GM13977 (cell line): Measurements from ENCODE around the gene EHMT1.
"Not testable (repeated sequence)": the region's sequence is repeated elsewhere in the genome, so short reads cannot be mapped to it uniquely, and the experiment has no call there.

ENCODE experiments used
- DNase-seq: peaks from one replicate; pipeline ENCODE4 v3.0.0; 2012; ENCODE audit warnings: low spot score
- CTCF ChIP-seq: IDR thresholded peaks from 2 replicates; pipeline ENCODE4 v1.5.1; 2012; ENCODE audit warnings: mild to moderate bottlenecking, control low read depth; ENCODE audit not compliant: insufficient read depth; ENCODE audit errors: extremely low read depth, missing control alignments
- in situ Hi-C: fragments of 300-500 bp; cut with MboI; formaldehyde crosslinking; loops from one replicate; pipeline ENCODE4 v1.12.0; 2022; ENCODE audit warnings: low sequenced_read_pairs, low pct_unique_long_range_greater_than_20kb, mixed read lengths, inconsistent platforms; ENCODE audit not compliant: unreplicated experiment

Gene EHMT1

GRCh38 chr9:137708590-137709284 lies 89.9 kb downstream of the EHMT1 start:
- in situ Hi-C loops = no loop called here
- no peak for TF ChIP-seq CTCF
- DNase-seq = no peak

DNA sequence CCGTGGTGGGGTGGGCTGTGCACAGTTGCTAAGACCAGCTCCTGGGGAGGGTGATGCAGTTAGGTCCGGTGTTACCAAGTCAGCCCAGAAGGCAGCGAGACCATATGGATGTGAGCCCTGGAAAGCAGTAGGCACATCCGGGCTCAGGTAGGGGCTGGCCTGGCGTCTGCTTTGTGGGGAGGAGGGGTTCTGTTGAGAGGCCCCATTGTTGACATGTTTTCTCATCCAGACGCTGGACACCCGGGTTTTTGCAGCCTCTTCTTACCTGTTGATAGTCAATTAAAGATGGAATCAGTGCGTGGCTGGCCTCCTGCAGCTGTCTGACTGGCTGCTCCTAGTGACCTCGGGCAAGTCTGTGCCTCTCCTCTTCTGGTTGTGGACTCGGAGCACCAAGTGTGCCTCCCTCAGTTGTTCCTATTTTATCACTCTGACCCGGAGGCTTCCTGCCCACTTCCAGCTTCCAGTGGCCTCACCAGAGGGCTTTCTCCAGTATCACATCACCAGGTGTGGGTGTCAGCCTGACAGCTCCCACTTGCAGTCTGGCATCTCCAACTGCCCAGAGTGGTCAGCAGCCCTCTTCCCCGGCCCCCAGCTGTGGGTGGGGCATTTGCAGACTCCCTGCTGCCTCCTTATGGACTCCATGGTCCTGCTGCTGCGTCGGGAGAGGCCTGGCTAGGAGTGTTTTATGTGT lies 90.8 kb downstream of the EHMT1 start:
- TF ChIP-seq CTCF = no peak
- in situ Hi-C loops = no loop called here
- DNase-seq = no peak

DNA sequence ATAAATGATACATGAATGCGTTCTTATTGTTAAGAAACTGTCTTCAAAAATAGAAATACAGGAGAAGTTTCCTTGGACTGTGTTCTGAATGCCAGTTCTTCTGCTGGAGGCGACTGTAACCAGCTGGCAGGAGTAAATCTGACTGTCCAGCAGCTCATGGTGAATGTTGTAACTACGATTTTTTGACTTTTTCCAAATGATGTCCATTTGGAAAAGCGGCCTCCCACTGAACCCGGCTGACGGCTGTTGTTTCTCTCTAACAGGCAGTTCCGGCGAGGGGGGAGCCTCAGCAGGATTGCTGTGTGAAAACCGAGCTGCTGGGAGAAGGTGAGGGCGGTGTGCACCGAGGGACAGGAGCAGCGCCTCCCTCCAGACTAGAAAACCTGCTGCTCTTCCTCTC lies 91.9 kb downstream of the EHMT1 start:
- no peak for TF ChIP-seq CTCF
- in situ Hi-C loops = no loop called here
- no peak for DNase-seq

DNA sequence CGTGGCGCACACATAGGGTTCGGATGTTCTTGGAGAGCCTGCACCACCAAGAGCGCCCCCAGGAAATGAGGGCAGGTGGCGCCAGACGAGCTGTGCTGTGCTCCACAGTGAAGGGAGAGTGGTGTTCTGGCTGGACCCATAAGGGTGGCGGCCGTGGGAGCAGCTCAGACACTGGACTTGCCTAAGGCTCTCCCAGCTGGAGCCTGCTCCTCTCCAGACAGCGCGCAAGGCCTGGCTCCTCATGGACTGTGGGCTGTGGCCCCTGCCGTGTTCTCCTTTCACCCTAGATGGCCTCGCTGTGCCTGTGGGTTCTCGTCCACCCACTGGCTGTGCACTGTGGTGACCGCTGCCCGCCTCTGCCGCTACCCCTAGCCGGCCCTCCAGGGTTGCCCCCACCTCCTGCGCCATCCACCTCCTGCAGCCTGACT lies 92.9 kb downstream of the EHMT1 start:
- no peak for DNase-seq
- no peak for TF ChIP-seq CTCF
- in situ Hi-C loops = no loop called here

DNA sequence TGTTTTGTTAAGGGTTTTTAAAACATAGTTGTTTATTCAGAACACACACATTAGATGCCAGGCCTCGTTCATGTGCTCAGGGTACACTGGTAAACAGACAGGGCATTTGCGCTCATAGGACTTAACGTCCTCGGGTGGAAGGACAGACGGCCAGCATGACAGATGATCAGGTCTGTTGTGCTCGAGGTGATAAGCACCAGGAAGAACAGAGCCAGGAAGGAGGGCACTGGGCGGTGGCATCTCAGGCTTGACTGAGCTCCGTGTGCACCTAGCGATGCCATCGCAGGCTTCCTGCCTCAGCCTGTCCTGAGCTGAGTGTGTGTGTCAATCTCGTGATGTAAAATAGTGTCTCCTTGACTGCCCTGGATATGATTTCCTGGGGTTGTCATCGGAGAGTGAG lies 96.5 kb downstream of the EHMT1 start:
- in situ Hi-C loops = no loop called here
- no peak for TF ChIP-seq CTCF
- no peak for DNase-seq

GRCh38 chr9:137715866-137716693 lies 97.3 kb downstream of the EHMT1 start:
- in situ Hi-C loops, DNase-seq: not testable (repeated sequence)

- no peak for DNase-seq
- in situ Hi-C loops = no loop called here
- TF ChIP-seq CTCF = no peak
Observed at GRCh38 chr9:137716694-137717287, 98.0 kb downstream of the EHMT1 start.
